ENCODE results near the gene SH3GLB1. TPM values are rescaled to one million over a fixed set of nuclear protein-coding genes. Genes with fewer than 3 reads are reported as not detected.

SH3GLB1 gene
- total and polyA plus RNA-seq, 10 of the 15 experiments (the other 5 are each of a cell fraction or from before 2014, with no cell fraction given): 18.0 to 59.0 (median 36.5) TPM

DNA sequence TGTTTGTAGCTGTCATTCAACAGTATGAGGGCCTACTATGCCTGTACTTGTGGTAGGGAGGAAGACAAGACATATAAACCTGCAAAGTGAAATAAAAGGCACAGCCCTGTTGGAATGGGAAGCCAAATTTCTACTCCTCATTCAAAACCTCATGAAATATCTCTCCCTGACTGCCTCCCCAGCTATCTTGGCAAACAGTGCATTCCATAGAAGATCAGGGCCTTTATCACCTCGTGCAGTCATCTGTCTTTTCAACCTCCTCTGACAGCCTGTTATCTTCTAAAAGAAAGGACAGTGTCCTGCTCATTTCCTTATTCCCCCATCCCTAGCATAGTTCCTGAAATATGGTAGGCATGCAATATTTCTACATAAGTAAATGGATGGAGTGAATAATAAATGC is 71.0 kb downstream of the SH3GLB1 start:
- TF ChIP-seq NFIC (IDR thresholded peaks at IDR 0.05; ENCODE audit: low read depth, low read length) (no peak), BCL11A (IDR thresholded peaks at IDR 0.05; ENCODE audit: low read depth, low read length) (no peak), RCOR1 (conservative IDR thresholded peaks at IDR 0.05; ENCODE audit: low read depth, low read length) (no peak), KAT2A (conservative IDR thresholded peaks at IDR 0.05; ENCODE audit: control insufficient read depth, low read depth, low read length) (no peak), IRF4 (IDR thresholded peaks at IDR 0.05; ENCODE audit: low read depth, low read length) (no peak), DPF2 (IDR thresholded peaks at IDR 0.05) (no peak), NBN (IDR thresholded peaks at IDR 0.05) (no peak), BHLHE40 (IDR thresholded peaks at IDR 0.05; ENCODE audit: borderline replicate concordance in 1 of 2, low read depth in 2 of 2, low read length in 1 of 2) (no peak), SP1 (IDR thresholded peaks at IDR 0.05; ENCODE audit: low read depth, low read length) (no peak)
- TF ChIP-seq, protein P1, sequence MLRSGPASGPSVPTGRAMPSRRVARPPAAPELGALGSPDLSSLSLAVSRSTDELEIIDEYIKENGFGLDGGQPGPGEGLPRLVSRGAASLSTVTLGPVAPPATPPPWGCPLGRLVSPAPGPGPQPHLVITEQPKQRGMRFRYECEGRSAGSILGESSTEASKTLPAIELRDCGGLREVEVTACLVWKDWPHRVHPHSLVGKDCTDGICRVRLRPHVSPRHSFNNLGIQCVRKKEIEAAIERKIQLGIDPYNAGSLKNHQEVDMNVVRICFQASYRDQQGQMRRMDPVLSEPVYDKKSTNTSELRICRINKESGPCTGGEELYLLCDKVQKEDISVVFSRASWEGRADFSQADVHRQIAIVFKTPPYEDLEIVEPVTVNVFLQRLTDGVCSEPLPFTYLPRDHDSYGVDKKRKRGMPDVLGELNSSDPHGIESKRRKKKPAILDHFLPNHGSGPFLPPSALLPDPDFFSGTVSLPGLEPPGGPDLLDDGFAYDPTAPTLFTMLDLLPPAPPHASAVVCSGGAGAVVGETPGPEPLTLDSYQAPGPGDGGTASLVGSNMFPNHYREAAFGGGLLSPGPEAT (IDR thresholded peaks at IDR 0.05; ENCODE audit: low read depth): no peak
- TF ChIP-seq, protein P2, sequence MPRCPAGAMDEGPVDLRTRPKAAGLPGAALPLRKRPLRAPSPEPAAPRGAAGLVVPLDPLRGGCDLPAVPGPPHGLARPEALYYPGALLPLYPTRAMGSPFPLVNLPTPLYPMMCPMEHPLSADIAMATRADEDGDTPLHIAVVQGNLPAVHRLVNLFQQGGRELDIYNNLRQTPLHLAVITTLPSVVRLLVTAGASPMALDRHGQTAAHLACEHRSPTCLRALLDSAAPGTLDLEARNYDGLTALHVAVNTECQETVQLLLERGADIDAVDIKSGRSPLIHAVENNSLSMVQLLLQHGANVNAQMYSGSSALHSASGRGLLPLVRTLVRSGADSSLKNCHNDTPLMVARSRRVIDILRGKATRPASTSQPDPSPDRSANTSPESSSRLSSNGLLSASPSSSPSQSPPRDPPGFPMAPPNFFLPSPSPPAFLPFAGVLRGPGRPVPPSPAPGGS (IDR thresholded peaks at IDR 0.05; ENCODE audit: borderline replicate concordance, insufficient read depth, low read depth, low read length, poor library complexity, severe bottlenecking): no peak
- TF ChIP-seq, protein P3, sequence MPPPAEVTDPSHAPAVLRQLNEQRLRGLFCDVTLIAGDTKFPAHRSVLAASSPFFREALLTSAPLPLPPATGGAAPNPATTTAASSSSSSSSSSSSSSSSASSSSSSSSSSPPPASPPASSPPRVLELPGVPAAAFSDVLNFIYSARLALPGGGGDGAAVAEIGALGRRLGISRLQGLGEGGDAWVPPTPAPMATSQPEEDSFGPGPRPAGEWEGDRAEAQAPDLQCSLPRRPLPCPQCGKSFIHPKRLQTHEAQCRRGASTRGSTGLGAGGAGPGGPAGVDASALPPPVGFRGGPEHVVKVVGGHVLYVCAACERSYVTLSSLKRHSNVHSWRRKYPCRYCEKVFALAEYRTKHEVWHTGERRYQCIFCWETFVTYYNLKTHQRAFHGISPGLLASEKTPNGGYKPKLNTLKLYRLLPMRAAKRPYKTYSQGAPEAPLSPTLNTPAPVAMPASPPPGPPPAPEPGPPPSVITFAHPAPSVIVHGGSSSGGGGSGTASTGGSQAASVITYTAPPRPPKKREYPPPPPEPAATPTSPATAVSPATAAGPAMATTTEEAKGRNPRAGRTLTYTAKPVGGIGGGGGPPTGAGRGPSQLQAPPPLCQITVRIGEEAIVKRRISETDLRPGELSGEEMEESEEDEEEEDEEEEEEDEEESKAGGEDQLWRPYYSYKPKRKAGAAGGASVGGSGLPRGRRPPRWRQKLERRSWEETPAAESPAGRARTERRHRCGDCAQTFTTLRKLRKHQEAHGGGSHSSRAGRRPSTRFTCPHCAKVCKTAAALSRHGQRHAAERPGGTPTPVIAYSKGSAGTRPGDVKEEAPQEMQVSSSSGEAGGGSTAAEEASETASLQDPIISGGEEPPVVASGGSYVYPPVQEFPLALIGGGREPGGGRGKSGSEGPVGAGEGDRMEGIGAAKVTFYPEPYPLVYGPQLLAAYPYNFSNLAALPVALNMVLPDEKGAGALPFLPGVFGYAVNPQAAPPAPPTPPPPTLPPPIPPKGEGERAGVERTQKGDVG (CRISPR knock-in tag; IDR thresholded peaks at IDR 0.05): no peak
- TF ChIP-seq, protein P4, sequence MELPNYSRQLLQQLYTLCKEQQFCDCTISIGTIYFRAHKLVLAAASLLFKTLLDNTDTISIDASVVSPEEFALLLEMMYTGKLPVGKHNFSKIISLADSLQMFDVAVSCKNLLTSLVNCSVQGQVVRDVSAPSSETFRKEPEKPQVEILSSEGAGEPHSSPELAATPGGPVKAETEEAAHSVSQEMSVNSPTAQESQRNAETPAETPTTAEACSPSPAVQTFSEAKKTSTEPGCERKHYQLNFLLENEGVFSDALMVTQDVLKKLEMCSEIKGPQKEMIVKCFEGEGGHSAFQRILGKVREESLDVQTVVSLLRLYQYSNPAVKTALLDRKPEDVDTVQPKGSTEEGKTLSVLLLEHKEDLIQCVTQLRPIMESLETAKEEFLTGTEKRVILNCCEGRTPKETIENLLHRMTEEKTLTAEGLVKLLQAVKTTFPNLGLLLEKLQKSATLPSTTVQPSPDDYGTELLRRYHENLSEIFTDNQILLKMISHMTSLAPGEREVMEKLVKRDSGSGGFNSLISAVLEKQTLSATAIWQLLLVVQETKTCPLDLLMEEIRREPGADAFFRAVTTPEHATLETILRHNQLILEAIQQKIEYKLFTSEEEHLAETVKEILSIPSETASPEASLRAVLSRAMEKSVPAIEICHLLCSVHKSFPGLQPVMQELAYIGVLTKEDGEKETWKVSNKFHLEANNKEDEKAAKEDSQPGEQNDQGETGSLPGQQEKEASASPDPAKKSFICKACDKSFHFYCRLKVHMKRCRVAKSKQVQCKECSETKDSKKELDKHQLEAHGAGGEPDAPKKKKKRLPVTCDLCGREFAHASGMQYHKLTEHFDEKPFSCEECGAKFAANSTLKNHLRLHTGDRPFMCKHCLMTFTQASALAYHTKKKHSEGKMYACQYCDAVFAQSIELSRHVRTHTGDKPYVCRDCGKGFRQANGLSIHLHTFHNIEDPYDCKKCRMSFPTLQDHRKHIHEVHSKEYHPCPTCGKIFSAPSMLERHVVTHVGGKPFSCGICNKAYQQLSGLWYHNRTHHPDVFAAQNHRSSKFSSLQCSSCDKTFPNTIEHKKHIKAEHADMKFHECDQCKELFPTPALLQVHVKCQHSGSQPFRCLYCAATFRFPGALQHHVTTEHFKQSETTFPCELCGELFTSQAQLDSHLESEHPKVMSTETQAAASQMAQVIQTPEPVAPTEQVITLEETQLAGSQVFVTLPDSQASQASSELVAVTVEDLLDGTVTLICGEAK (IDR thresholded peaks at IDR 0.05; ENCODE audit: borderline replicate concordance): no peak
- Histone ChIP-seq H3K27me3 (replicated peaks in 1 of 2; ENCODE audit: control insufficient read depth in 2 of 2, insufficient read depth in 2 of 2, low read length in 1 of 2) (no peaks in the 10 kb centered on the region), H3K4me1 (ENCODE audit: control insufficient read depth, insufficient read depth, low read length) (peaks cover 12% of the 10 kb centered on the region), H3K4me2 (ENCODE audit: control insufficient read depth, insufficient read depth) (no peak overlapping the region), H3K4me3 (no peak overlapping the region), H3K9me3 (replicated peaks; ENCODE audit: control insufficient read depth, insufficient read depth, low read length) (no peaks in the 10 kb centered on the region), H3K36me3 (ENCODE audit: control insufficient read depth in 2 of 2, insufficient read depth in 2 of 2, low read length in 1 of 2) (no peaks in the 10 kb centered on the region), H2AFZ (ENCODE audit: control insufficient read depth, low read depth, low read length) (no peak overlapping the region), H4K20me1 (ENCODE audit: control insufficient read depth, insufficient read depth) (no peaks in the 10 kb centered on the region), H3K9ac (ENCODE audit: control insufficient read depth, insufficient read depth, low read length) (no peak overlapping the region), H3K79me2 (ENCODE audit: control insufficient read depth, insufficient read depth, low read length) (no peaks in the 10 kb centered on the region), H3K27ac (ENCODE audit: control insufficient read depth, insufficient read depth) (no peak overlapping the region)
- ChIA-PET SMC1A (ENCODE audit: uncharacterized antibody, unreplicated experiment) (no interaction called here), CTCF (no interaction called here), POLR2A (no interaction called here), RAD21 (ENCODE audit: unreplicated experiment) (no interaction called here)
- DNase-seq (ENCODE audit: low read depth, low spot score) (no peak), ATAC-seq (no peak), FAIRE-seq (no peak)
- in situ Hi-C loops (cut with MboI) (no loop called here), intact Hi-C loops (cut with micrococcal nuclease; ENCODE audit: unreplicated experiment) (no loop called here)
- BruUV-seq (replicated peaks): no TSS peak
- 46% methylated on average over 1 of the region's 1 CpG for WGBS (ENCODE audit: insufficient coverage, insufficient replicate concordance, low lambda C conversion rate, missing lambda C conversion rate)
